Right ventricle myocardium inferior (tissue), 1 donor: ENCODE data around the gene IP6K1. TPM values are rescaled to one million over a fixed set of nuclear protein-coding genes. Genes with fewer than 3 reads are reported as not detected.
"Not testable (repeated sequence)": the region's sequence is repeated elsewhere in the genome, so short reads cannot be mapped to it uniquely, and the experiment has no call there.

ENCODE experiments used
- ATAC-seq: fragments of 200-7000 bp; cut with Tn5 transposase; one replicate; pipeline ENCODE4 v1.9.1; 2020; ENCODE audit warnings: mild to moderate bottlenecking, moderate library complexity
- DNase-seq: peaks from one replicate; pipeline ENCODE4 v3.0.0; 2021; ENCODE audit errors: missing footprints
- intact Hi-C: fragments of 100-400 bp; cut with DNase I; formaldehyde crosslinking; loops from one replicate; pipeline ENCODE4 v1.11.0; 2022
- microRNA-seq: library from miRNA; unstranded; fragments of <30 nt; microRNA quantifications from one replicate; pipeline ENCODE4 v1.2.0, GENCODE V29; 2020
- total RNA-seq: library from RNA; stranded (reverse); fragmentation: NEBNext Ultra II Directional; extraction: Animal tissue kit (Norgen Biotek cat#: 25700); gene quantifications from one replicate; pipeline ENCODE4 v1.2.1, GENCODE V29; 2021
- donor health status: DM: no; HTN: yes; CAD: no; lungs with severe emphysema.

Gene IP6K1
- total RNA-seq, 1 donor from 2014 or later: 19.0 TPM

DNA sequence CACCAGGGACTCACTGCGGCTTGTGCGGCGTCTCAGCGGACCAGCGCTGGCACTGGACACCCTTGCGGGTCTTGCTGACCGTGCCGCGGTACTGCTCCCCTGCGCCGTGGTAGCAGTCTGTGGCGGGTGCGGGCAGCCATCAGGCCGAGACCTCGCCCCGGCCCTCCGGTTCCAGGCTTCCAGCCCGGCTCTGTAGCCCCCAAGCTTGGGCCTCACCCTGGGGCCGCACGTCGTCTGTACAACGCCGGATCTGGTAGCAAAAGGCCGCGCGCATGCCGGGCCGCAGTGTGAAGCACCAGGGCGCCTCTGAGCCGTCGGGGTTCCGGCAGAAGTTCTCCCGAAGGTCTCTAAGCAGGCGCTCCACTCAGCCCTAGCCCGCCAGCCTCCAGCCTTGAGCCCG lies 100.5 kb downstream of the IP6K1 start:
- ATAC-seq, intact Hi-C loops, DNase-seq: not testable (repeated sequence)

DNA sequence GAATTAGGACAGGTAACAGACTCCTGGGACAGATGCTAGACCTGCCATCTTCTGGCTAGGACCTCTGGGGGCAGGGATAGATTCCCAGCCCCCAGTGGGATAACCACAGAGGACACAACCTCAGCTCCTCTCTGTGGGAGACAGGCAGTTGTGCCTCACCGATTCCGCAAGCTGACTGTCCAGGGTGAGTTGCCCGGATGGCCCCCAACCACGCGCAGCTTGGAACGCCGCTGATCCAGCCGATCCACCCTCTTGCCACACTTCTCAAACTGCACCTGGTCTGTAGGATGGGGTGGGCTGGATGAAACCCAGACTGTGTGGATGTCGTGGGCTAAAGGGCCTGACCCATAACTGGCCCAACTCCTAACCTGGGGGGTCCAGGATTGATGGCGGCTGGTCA lies 101.2 kb downstream of the IP6K1 start:
- DNase-seq, intact Hi-C loops, ATAC-seq: not testable (repeated sequence)

DNA sequence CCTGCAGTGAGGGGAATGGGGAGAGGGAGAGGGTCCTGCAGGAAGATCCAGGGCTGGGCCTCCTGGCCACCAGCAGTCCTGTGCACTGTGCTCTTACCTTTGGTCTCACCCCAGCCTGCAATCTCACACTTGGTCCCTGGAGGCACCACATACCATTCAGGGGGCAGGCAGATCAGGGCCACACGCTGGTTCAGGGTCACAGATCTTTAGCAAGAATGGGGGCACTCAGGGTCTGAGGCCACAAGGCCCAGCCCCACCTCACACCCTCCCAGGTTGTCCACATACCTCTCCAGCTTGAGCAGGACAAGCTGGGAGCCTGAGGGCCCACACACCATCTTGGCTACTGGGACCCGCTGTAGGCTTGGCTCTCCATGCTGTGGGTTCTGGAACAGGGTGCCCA lies 101.9 kb downstream of the IP6K1 start:
- intact Hi-C loops, ATAC-seq, DNase-seq: not testable (repeated sequence)

DNA sequence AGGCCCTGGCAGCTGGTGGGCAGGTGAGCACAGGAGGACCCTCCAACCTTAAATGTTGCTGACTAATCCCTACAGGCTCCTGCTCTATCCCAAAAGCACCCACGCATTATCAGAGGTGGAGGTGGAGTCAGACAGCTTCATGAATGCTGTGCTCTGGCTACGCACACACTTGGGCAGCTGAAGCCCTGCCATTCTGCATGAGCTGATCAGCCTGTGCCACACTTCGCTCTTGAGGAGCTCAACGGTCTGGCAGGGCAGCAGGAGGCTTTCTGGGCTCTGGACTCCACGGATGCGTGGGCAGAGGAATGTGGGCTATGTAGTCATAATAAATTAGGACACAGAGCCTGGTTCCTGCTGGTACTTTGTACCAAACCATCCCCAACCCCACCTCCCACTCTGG lies 103.2 kb downstream of the IP6K1 start:
- no peak for DNase-seq
- no peak for ATAC-seq
- intact Hi-C loops: no loop called here

DNA sequence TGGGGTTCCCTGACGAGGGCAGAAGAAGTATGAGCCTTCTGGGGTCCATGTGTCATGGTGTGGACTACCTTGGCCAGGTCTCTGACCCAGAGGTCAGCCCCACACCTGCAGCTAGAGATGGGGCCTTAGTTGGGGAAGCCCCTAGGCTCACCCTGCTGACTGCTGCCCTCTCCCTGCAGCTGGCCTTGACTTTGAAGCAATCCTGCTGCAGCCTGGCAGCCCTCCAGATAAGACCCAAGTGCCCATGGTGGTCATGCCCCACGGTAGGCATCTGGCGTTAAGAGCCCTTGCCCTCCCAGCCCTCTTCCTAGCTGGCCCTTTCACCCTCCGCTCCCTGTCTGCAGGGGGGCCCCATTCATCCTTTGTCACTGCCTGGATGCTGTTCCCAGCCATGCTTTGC lies 104.8 kb downstream of the IP6K1 start:
- DNase-seq: no peak
- intact Hi-C loops: no loop called here
- no peak for ATAC-seq

DNA sequence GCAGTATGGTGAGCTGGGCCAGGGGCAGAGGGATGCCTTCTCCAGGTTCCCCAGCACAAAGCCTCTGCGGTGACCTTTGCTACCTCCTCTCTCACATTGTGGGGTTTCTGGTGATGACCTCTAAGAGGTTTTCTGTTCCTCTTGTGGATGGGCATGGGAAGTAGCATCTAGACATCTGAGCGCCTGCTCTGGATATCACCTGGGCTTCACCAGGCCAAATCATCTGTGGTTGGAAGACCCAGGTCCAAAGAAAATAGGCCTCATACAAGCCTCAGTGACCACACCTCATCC lies 105.2 kb downstream of the IP6K1 start:
- intact Hi-C loops: no loop called here
- ATAC-seq (no peak), DNase-seq (no peak)

DNA sequence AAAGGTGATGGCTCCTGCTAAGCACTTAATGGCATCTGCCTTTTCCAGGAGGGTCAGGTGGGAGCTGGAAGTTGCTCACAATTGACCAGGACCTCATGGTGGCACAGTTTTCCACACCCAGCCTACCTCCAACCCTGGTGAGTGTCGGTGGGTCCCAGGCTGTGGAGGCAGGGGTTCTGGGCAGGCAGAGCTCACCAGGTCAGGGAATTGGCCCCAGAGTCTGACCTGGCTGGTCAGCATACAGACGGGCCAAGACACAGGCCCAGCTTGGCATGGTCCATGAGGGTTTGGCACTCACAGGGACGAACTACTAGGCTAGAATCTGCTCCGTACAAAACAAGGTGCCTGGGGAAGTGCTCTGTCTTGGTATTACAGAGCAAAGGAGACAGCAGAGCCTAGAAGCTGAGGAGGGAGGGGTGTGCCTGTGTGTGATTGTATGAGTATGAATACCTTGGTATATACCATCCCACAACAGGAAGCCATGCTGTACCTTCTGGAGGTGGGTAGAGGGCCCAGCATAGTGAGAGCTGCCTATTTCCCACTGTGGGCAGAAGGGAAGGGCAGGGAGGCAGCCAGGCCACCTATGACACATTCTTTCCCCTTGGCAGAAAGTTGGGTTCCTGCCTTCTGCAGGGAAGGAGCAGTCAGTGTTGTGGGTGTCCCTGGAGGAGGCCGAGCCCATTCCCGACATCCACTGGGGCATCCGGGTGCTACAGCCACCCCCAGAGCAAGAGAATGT lies 105.7 kb downstream of the IP6K1 start:
- intact Hi-C loops: no loop called here

DNA sequence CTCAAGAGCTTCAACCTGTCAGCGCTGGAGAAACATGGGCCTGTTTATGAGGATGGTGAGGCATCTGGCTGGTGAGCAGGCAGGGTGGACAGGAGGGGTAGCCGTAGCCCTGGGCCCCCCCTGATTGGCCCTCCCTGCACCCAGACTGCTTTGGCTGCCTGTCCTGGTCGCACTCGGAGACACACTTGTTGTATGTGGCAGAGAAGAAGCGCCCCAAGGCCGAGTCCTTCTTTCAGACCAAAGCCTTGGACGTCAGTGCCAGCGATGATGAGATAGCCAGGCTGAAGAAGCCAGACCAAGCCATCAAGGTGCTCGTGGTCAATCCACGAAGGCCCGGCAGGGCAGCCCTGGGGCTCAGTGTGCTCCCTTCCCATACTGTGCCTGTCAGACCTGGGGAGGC lies 110.4 kb downstream of the IP6K1 start:
- intact Hi-C loops: no loop called here
- no peak for ATAC-seq
- no peak for DNase-seq

More for the DNA sequence above, 105.7 kb downstream of the IP6K1 start:
- no peak for DNase-seq
- ATAC-seq: no peak

DNA sequence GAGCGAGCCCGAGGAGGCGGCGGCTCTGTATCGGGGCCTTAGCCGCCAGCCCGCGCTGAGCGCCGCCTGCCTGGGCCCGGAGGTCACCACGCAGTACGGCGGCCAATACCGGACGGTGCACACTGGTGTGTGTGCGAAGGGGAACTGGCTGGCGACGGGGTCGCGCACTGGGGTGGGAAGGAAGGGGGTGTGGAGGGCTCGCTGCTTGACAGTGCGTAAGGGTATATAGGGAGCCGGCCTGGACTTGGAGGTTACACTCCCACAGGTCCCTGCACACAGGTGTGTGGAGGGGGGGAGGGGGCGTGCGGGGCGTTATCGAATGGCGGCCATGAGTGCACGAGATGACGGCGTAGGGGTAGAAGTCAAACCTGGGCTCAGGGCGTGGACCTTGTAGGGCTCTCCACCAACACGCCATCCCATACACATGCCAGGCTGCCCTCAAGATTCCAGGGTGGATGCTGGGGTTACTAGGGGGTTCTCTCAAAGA lies 111.8 kb downstream of the IP6K1 start:
- intact Hi-C loops: loop anchor here (5.0 kb wide), 1 partner anchor 207 kb away; no protein-coding TSS in a partner anchor
- peak; percentile 33 for ATAC-seq
- DNase-seq: no peak

Small RNA genes lying within 50 kb of the gene (microRNA-seq; reads per million reads assigned to microRNA genes)
- not detected for gene MIR5193

Other genes starting within 250 kb of the IP6K1 start
- 0.27 TPM for gene BSN, start 232.1 kb downstream of the IP6K1 start, total RNA-seq
- 99.5 TPM for gene APEH, start 112.2 kb downstream of the IP6K1 start, total RNA-seq
- gene MST1, start 97.1 kb downstream of the IP6K1 start, total RNA-seq: 4.6 TPM
- 46.1 TPM for gene RNF123, start 97.0 kb downstream of the IP6K1 start, total RNA-seq
- gene AMIGO3, start 66.9 kb downstream of the IP6K1 start, total RNA-seq: not detected
- 18.1 TPM for gene GMPPB, start 62.6 kb downstream of the IP6K1 start, total RNA-seq
- gene CDHR4, start 13.3 kb upstream of the IP6K1 start, total RNA-seq: not detected
- gene INKA1, start 16.7 kb upstream of the IP6K1 start, total RNA-seq: 3.1 TPM
- gene UBA7, start 27.4 kb upstream of the IP6K1 start, total RNA-seq: 23.1 TPM
- gene TRAIP, start 70.0 kb upstream of the IP6K1 start, total RNA-seq: 2.5 TPM
- gene CAMKV, start 83.4 kb upstream of the IP6K1 start, total RNA-seq: not detected
- 1.2 TPM for gene MST1R, start 117.3 kb upstream of the IP6K1 start, total RNA-seq
- 7.7 TPM for gene MON1A, start 143.3 kb upstream of the IP6K1 start, total RNA-seq
- 44.3 TPM for gene RBM6, start 153.6 kb upstream of the IP6K1 start, total RNA-seq